Spleen (tissue), 11 donors: ENCODE measurements around the gene BRD1. TPM values are rescaled to one million over a fixed set of nuclear protein-coding genes. Genes with fewer than 3 reads are reported as not detected.

Experiments used
- DNase-seq: peaks from one replicate; pipeline ENCODE4 v3.0.0-alpha.2; 2020
- H3K27ac ChIP-seq, 8 donors: fragments of 200-600 bp; sonication (generic) in 7 of 8; 1 replicate in 4 of 8; 2 replicates in 4 of 8; pipeline versions ENCODE4 v1.5.0 to v1.8.0; 2016 to 2021; ENCODE audit warnings: inconsistent platforms in 4 of 8, mild to moderate bottlenecking in 4 of 8, moderate library complexity in 1 of 8
- H3K27me3 ChIP-seq, 7 donors: fragments of 200-600 bp; sonication (generic) in 6 of 7; replicated peaks in 1 of 7; 1 replicate in 4 of 7; 2 replicates in 3 of 7; pipeline versions ENCODE4 v1.5.0 to v1.8.0; 2016 to 2021; ENCODE audit warnings: inconsistent platforms in 3 of 7, mild to moderate bottlenecking in 1 of 7
- H3K36me3 ChIP-seq, 6 donors: fragments of 200-600 bp; sonication (generic) in 5 of 6; 1 replicate in 4 of 6; 2 replicates in 2 of 6; pipeline versions ENCODE4 v1.5.0 to v1.8.0; 2016 to 2021; ENCODE audit warnings: inconsistent platforms in 2 of 6
- H3K4me1 ChIP-seq, 6 donors: fragments of 200-600 bp; sonication (generic) in 5 of 6; 1 replicate in 3 of 6; 2 replicates in 3 of 6; pipeline versions ENCODE4 v1.5.0 to v1.8.0; 2016 to 2021; ENCODE audit warnings: inconsistent platforms in 3 of 6
- H3K4me3 ChIP-seq, 8 donors: fragments of 200-600 bp; sonication (generic) in 7 of 8; 1 replicate in 4 of 8; 2 replicates in 4 of 8; pipeline versions ENCODE4 v1.5.0 to v1.8.0; 2016 to 2021; ENCODE audit warnings: inconsistent platforms in 4 of 8, mild to moderate bottlenecking in 4 of 8, moderate library complexity in 2 of 8
- H3K9me3 ChIP-seq, 8 donors: fragments of 200-600 bp; sonication (generic) in 7 of 8; 1 replicate in 4 of 8; 2 replicates in 4 of 8; pipeline versions ENCODE4 v1.5.0 to v1.8.0; 2016 to 2021; ENCODE audit warnings: inconsistent platforms in 4 of 8
- CTCF ChIP-seq, 11 experiments: fragments of 200-600 bp in 7 of 11; fragments of 450-650 bp in 4 of 11; sonication (generic) in 4 of 11; IDR thresholded peaks in 8 of 11; conservative IDR thresholded peaks in 3 of 11; 1 replicate in 7 of 11; 2 replicates in 4 of 11; pipeline versions ENCODE4 v1.4.0 to v1.8.0; 2016 to 2021; ENCODE audit warnings: antibody characterized with exemption in 11 of 11, inconsistent platforms in 4 of 11, mild to moderate bottlenecking in 1 of 11
- POLR2A ChIP-seq, 3 donors: fragments of 450-650 bp; IDR thresholded peaks; one replicate each; pipeline ENCODE4 v1.5.1; 2017; ENCODE audit warnings: antibody characterized with exemption in 3 of 3, mild to moderate bottlenecking in 1 of 3
- POLR2AphosphoS5 ChIP-seq, 3 donors: sonication (generic); formaldehyde crosslinking; IDR thresholded peaks; one replicate each; pipeline ENCODE4 v1.5.1; 2017; ENCODE audit warnings: antibody characterized with exemption in 3 of 3
- WGBS, 5 donors: extraction: QIAGEN DNeasy Blood & Tissue Kit in 3 of 5; methylation state at CpG; one replicate each; pipeline versions ENCODE4 v1.1.5 to v1.1.7; 2013 to 2018; 5-methylcytosine and 5-hydroxymethylcytosine counted together
- intact Hi-C: fragments of 100-400 bp; cut with DNase I; formaldehyde crosslinking; loops from one replicate; pipeline ENCODE4 v1.15.0; 2023; ENCODE audit warnings: low total_unique reads
- polyA plus RNA-seq, 3 donors: library from polyadenylated mRNA; stranded (reverse); fragments of 200-250 nt; gene quantifications; one replicate each; pipeline ENCODE4 v1.2.1, GENCODE V29; 2013
- total RNA-seq, 7 donors: library from RNA; depleted of rRNA in 3 of 7; stranded (reverse); fragments of >200 nt in 3 of 7; fragmentation: NEBNext Ultra II Directional in 4 of 7; extraction: Animal tissue kit (Norgen Biotek cat#: 25700) in 4 of 7; gene quantifications; one replicate each; pipeline versions ENCODE4 v1.1.0 to v1.2.1, GENCODE V29; 2016 to 2021
- donor health status: healthy with polysubstance abuse.
- donor health status: DM: no; HTN: no; CAD: no; lungs with moderate emphysema.
- donor health status: DM: no; HTN: no; CAD: no.
- donor health status: Bipolar disorder and iron deficiency.
- donor health status: healthy.
- donor health status: DM: no; HTN: no; CAD: no.
- donor health status: DM: yes; HTN: yes; CAD: no.

Gene BRD1
- total and polyA plus RNA-seq, 10 donors: 14.2 to 59.6 (median 37.4) TPM

DNA sequence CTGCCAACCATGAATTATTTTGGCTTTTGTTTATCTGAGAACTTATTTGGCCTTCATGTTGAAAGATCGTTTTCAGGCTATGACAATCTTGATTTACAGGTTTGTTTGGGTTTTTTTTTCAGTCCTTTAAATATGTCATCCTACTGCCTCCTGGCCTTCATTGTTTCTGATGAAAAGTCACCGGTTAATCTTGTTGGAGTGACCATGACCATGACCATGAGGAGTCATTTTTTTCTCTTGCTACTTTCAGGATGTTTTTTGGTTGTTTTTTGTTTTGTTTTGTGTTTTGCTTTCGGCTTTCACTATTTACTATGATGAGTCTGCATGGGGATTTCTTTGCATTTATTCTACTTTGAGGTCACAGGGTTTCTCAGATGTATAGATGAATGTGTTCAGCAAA lies 81.6 kb downstream of the BRD1 start:
- no peak for TF ChIP-seq POLR2A (IDR thresholded peaks at IDR 0.05)
- TF ChIP-seq POLR2AphosphoS5 (IDR thresholded peaks at IDR 0.05): no peak
- no peak for TF ChIP-seq CTCF (IDR thresholded peaks at IDR 0.05 in 8 of 11, conservative IDR thresholded peaks at IDR 0.05 in 3 of 11)
- H3K36me3 ChIP-seq: no peaks in the 10 kb centered on the region
- 61 to 78% (median 72%) methylated on average over 3 of the region's 3 CpGs for WGBS, 5 donors
- H3K27me3 ChIP-seq: peaks cover 0 to 29% (median 7%) of the 10 kb centered on the region in 7 donors
- no peak for DNase-seq
- no peak overlapping the region for H3K4me3 ChIP-seq
- H3K4me1 ChIP-seq: no peaks in the 10 kb centered on the region
- peaks cover 17 to 62% (median 52%) of the 10 kb centered on the region in 8 donors for H3K9me3 ChIP-seq
- no peak overlapping the region for H3K27ac ChIP-seq
- intact Hi-C loops: no loop called here

- 73 to 85% (median 81%) methylated on average over 7 of the region's 7 CpGs for WGBS, 5 donors
- no peak overlapping the region for H3K27ac ChIP-seq
- peaks cover 6 to 48% (median 23%) of the 10 kb centered on the region in 8 donors for H3K9me3 ChIP-seq
- intact Hi-C loops: no loop called here
- H3K4me3 ChIP-seq: no peak overlapping the region
- no peaks in the 10 kb centered on the region for H3K4me1 ChIP-seq
- no peak for DNase-seq
- no peak for TF ChIP-seq POLR2A (IDR thresholded peaks at IDR 0.05)
- TF ChIP-seq CTCF (IDR thresholded peaks at IDR 0.05 in 8 of 11, conservative IDR thresholded peaks at IDR 0.05 in 3 of 11): no peak
- TF ChIP-seq POLR2AphosphoS5 (IDR thresholded peaks at IDR 0.05): no peak
- no peaks in the 10 kb centered on the region for H3K36me3 ChIP-seq
- H3K27me3 ChIP-seq: peaks cover 0 to 46% (median 4%) of the 10 kb centered on the region in 7 donors
These were observed 87.4 kb downstream of the BRD1 start for GRCh38 chr22:49740242-49740641.

- H3K27ac ChIP-seq: no peak overlapping the region
- H3K4me1 ChIP-seq: no peaks in the 10 kb centered on the region
- H3K27me3 ChIP-seq: peaks cover 0 to 57% (median 4%) of the 10 kb centered on the region in 7 donors
- 66 to 89% (median 83%) methylated on average over 2 of the region's 2 CpGs for WGBS, 5 donors
- intact Hi-C loops: no loop called here
- no peak overlapping the region for H3K4me3 ChIP-seq
- H3K9me3 ChIP-seq: peaks cover 1 to 37% (median 12%) of the 10 kb centered on the region in 8 donors
- TF ChIP-seq POLR2A (IDR thresholded peaks at IDR 0.05) (no peak), CTCF (IDR thresholded peaks at IDR 0.05 in 8 of 11, conservative IDR thresholded peaks at IDR 0.05 in 3 of 11) (no peak)
- no peaks in the 10 kb centered on the region for H3K36me3 ChIP-seq
- no peak for DNase-seq
These were observed 88.5 kb downstream of the BRD1 start for GRCh38 chr22:49739138-49739537.

GRCh38 chr22:49738566-49738965 lies 89.1 kb downstream of the BRD1 start:
- no peaks in the 10 kb centered on the region for H3K36me3 ChIP-seq
- no peaks in the 10 kb centered on the region for H3K4me1 ChIP-seq
- TF ChIP-seq CTCF (IDR thresholded peaks at IDR 0.05 in 8 of 11, conservative IDR thresholded peaks at IDR 0.05 in 3 of 11): no peak
- TF ChIP-seq POLR2AphosphoS5 (IDR thresholded peaks at IDR 0.05): no peak
- TF ChIP-seq POLR2A (IDR thresholded peaks at IDR 0.05): no peak
- WGBS, 5 donors: 80 to 90% (median 86%) methylated on average over 8 of the region's 8 CpGs
- peaks cover 0 to 32% (median 7%) of the 10 kb centered on the region in 8 donors for H3K9me3 ChIP-seq
- intact Hi-C loops: no loop called here
- no peak overlapping the region for H3K4me3 ChIP-seq
- H3K27ac ChIP-seq: no peak overlapping the region
- DNase-seq: no peak
- peaks cover 0 to 63% (median 4%) of the 10 kb centered on the region in 7 donors for H3K27me3 ChIP-seq
